Upper lobe of right lung (tissue), 1 donor: ENCODE results near the gene HLA-F. TPM values are rescaled to one million over a fixed set of nuclear protein-coding genes. Genes with fewer than 3 reads are reported as not detected.

Experiments
- ATAC-seq: fragments of 200-7000 bp; cut with Tn5 transposase; one replicate; pipeline ENCODE4 v1.9.1; 2020; ENCODE audit warnings: mild to moderate bottlenecking, moderate library complexity
- DNase-seq: peaks from one replicate; pipeline ENCODE4 v3.0.0-alpha.2; 2020
- H3K27ac ChIP-seq: fragments of 200-600 bp; one replicate; pipeline ENCODE4 v1.8.0; 2022
- H3K27me3 ChIP-seq: fragments of 200-600 bp; one replicate; pipeline ENCODE4 v1.8.0; 2022; ENCODE audit warnings: mild to moderate bottlenecking
- H3K36me3 ChIP-seq: fragments of 200-600 bp; one replicate; pipeline ENCODE4 v1.8.0; 2022
- H3K4me1 ChIP-seq: fragments of 200-600 bp; one replicate; pipeline ENCODE4 v1.8.0; 2022
- H3K4me3 ChIP-seq: fragments of 200-600 bp; one replicate; pipeline ENCODE4 v1.8.0; 2022; ENCODE audit warnings: mild to moderate bottlenecking
- H3K9me3 ChIP-seq: fragments of 200-600 bp; one replicate; pipeline ENCODE4 v1.8.0; 2022
- intact Hi-C: fragments of 100-400 bp; cut with DNase I; formaldehyde crosslinking; loops from one replicate; pipeline ENCODE4 v1.11.0; 2022
- total RNA-seq: library from RNA; stranded (reverse); fragmentation: NEBNext Ultra II Directional; extraction: Animal tissue kit (Norgen Biotek cat#: 25700); gene quantifications from one replicate; pipeline ENCODE4 v1.2.1, GENCODE V29; 2021
- TF ChIP-seq, protein P1 (sequence below): fragments of 200-600 bp; IDR thresholded peaks from one replicate; pipeline ENCODE4 v1.8.0; 2022; ENCODE audit warnings: antibody characterized with exemption
- donor health status: DM: no; HTN: yes; CAD: no; lungs with severe emphysema.

Gene HLA-F
- total RNA-seq, 1 donor from 2014 or later, result 157 TPM

DNA sequence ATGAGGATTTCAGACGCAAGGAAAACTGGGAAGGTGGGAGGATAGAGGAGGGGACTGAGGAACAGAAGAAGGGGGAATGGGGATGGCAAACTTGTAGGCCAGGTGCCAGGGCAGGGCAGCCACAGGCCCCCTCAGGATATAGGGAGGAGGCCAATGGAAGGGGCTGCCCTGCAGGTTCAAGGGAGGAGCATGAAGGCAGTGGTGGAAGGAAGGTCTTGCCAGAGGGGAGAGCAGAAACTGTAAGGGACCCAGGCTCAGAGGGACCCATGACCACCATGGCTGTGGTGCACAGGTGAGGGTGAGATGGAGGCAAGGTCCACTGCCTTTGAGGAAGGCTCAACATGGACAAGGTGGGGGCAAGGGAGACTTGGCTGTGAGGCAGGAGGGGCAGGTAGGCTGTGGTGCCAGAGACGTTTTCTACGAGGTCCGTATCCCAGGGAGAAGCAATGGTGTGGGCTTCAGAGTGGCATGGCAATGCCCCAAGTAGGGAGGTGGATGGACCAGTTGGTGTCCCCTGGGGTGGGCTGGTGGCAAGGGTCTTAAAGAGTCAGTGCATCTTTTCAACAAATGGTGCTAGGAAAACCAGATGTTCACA lies 22.7 kb downstream of the HLA-F start:
- Histone ChIP-seq H3K4me3 (no peak overlapping the region), H3K4me1 (peaks cover 16% of the 10 kb centered on the region), H3K36me3 (no peaks in the 10 kb centered on the region), H3K27me3 (no peaks in the 10 kb centered on the region), H3K9me3 (no peaks in the 10 kb centered on the region), H3K27ac (no peak overlapping the region)
- DNase-seq, result no peak
- ATAC-seq, result no peak
- TF ChIP-seq, protein P1, sequence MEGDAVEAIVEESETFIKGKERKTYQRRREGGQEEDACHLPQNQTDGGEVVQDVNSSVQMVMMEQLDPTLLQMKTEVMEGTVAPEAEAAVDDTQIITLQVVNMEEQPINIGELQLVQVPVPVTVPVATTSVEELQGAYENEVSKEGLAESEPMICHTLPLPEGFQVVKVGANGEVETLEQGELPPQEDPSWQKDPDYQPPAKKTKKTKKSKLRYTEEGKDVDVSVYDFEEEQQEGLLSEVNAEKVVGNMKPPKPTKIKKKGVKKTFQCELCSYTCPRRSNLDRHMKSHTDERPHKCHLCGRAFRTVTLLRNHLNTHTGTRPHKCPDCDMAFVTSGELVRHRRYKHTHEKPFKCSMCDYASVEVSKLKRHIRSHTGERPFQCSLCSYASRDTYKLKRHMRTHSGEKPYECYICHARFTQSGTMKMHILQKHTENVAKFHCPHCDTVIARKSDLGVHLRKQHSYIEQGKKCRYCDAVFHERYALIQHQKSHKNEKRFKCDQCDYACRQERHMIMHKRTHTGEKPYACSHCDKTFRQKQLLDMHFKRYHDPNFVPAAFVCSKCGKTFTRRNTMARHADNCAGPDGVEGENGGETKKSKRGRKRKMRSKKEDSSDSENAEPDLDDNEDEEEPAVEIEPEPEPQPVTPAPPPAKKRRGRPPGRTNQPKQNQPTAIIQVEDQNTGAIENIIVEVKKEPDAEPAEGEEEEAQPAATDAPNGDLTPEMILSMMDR, result no peak
- intact Hi-C loops, result no loop called here

DNA sequence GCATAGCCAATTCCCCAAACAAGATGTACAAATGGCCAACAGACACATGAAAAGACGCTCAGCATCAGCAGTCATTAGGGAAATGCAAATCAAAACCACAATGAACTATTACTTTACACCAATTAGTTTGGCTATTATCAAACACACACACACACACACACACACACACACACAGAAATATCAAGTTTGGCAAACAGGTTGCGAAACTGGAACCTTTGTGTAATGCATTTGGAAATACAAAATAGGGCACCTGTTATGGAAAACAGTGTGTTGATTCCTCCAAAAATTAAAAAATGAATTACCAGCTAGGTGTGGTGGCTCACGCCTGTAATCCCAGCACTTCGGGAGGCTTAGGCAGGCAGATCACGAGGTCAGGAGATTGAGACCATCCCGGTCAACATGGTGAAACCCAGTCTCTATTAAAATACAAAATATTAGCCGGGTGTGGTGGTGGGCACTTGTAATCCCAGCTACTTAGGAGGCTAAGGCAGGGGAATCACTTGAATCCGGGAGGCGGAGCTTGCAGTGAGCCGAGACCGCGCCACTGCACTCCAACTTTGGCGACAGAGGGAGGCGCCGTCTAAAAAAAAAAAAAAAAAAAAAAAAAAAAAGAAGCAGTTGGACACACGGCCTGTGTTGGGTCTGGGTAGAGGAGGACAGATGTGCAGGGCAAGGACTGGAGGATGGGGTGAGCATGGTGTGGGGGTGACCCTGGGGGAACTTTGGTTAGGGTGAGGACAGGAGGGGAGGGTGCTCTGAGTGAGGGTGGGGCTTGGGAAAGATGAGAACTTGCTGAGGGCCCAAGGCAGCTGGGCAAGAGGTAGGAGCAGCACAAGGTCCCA lies 23.8 kb downstream of the HLA-F start:
- TF ChIP-seq, protein P1, result no peak
- peaks cover 27% of the 10 kb centered on the region for H3K4me1 ChIP-seq
- H3K9me3 ChIP-seq, result no peaks in the 10 kb centered on the region
- no peak for ATAC-seq
- no peak for DNase-seq
- H3K27me3 ChIP-seq, result no peaks in the 10 kb centered on the region
- H3K36me3 ChIP-seq, result no peaks in the 10 kb centered on the region
- no peak overlapping the region for H3K27ac ChIP-seq
- no peak overlapping the region for H3K4me3 ChIP-seq
- intact Hi-C loops, result no loop called here

DNA sequence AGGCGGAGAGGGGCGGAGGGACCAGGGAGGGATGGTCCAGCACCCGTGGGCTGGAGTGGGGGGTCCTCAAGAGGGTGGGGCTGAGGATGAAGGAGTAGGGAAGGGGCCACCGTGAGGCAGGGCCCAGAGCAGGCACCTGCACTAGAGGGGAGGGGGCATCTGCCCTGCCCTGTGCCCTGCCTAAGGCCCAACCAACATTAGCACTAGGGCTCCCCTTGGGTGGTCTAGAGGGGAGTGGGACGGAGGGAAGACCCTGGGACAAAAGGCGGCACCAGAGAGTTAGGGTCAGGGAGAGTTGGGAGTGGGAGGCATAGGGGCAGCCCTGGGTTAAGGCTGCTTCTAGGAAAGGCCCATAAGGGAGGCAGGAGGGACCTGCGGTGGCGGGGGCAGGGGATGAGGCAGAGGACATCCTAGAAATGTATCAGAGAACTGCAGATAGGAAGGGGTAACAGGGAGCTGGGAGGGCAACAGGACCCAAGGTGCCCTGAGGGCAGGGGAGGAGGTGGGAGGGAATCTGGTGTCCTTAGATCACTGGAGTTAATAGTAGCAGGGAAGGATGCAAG lies 24.5 kb downstream of the HLA-F start:
- no peak for ATAC-seq
- Histone ChIP-seq H3K27ac (no peak overlapping the region), H3K36me3 (no peaks in the 10 kb centered on the region), H3K27me3 (no peaks in the 10 kb centered on the region), H3K4me1 (peaks cover 27% of the 10 kb centered on the region), H3K9me3 (no peaks in the 10 kb centered on the region), H3K4me3 (peak overlapping the region; percentile 75)
- no peak for DNase-seq
- TF ChIP-seq, protein P1, result no peak
- intact Hi-C loops, result no loop called here

DNA sequence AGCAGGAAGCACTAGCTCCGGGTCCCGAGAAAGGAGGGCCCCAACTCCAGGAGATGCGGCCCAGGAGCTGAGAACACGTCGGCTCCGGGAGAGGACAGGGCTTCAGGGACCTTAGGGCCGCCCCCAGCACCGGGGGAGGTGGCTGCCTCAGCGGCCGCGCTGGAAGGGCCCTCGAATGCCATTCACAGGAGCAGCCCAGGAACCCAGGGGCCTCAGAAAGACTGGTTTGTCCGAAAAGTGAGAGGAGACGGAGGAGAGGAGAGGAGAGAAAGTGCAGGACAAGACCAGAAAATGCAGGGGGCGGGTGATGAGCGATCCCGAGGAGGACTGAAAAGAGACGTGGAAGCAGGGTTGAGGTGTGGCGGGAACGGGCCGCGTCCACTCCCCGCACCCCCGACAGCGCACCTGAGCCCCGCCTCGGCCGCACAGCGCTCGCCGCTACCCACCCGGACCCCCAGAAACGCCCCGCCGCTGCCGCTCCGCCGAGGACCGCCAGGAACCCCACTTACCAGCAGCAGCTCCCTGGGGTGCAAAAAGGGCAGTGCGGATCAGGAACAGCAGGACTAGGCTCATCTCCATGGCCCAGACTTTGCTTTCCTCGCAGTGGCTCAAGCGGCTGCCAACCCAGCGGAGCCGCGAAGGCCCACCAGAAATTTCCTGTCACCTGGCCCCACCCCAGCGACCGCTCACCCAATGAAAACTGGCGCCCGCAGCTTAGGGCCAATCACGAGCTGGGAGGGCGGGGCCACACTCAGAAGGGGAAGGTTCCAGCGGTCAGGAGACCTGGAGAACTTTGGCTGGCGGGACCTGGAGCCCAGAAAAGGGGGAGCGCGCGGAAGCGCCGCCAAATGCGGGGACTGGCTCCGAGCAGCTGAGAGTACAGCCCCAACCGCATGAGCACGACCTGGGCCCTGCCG lies 25.4 kb downstream of the HLA-F start:
- peaks cover 31% of the 10 kb centered on the region for H3K4me1 ChIP-seq
- peak overlapping the region; percentile 63 for H3K27ac ChIP-seq
- TF ChIP-seq, protein P1, result no peak
- intact Hi-C loops, result no loop called here
- peak; percentile 94 for DNase-seq
- H3K4me3 ChIP-seq, result peak overlapping the region; percentile 75
- ATAC-seq, result peak; percentile 89
- no peaks in the 10 kb centered on the region for H3K27me3 ChIP-seq
- no peaks in the 10 kb centered on the region for H3K36me3 ChIP-seq
- no peaks in the 10 kb centered on the region for H3K9me3 ChIP-seq

DNA sequence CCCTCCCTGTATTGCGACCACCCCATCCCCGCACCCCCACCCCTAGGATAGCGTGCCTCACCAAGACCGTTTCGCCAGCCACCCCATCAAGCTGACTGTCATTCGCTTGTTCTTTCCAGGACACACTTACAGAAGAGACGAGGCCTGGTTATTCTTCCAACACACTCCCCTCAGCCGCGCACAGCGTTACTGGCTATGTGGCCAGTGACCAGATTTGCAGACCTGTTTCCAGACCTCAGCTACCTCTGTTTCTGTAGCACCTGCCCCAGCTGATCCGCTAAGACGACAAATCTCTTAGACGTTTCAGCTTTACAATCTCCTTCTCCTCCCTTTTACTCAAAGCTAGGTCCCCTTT lies 26.1 kb downstream of the HLA-F start:
- H3K4me1 ChIP-seq, result peaks cover 33% of the 10 kb centered on the region
- H3K36me3 ChIP-seq, result no peaks in the 10 kb centered on the region
- no peak for DNase-seq
- ATAC-seq, result no peak
- H3K27ac ChIP-seq, result peak overlapping the region; percentile 63
- no peaks in the 10 kb centered on the region for H3K27me3 ChIP-seq
- TF ChIP-seq, protein P1, result no peak
- no peaks in the 10 kb centered on the region for H3K9me3 ChIP-seq
- H3K4me3 ChIP-seq, result peak overlapping the region; percentile 75
- intact Hi-C loops, result no loop called here
